Retina (tissue), 1 donor: ENCODE results near the gene SENP7.
"Not testable (repeated sequence)": the region's sequence is repeated elsewhere in the genome, so short reads cannot be mapped to it uniquely, and the experiment has no call there.

Experiments
- DNase-seq: peaks from one replicate; pipeline ENCODE4 v3.0.0-alpha.2; 2016

The SENP7 gene

GRCh38 chr3:101527441-101527840, 14.4 kb upstream of the SENP7 start:
- DNase-seq: no peak

- DNase-seq: no peak
Measured at GRCh38 chr3:101521211-101521701, 8.2 kb upstream of the SENP7 start.

GRCh38 chr3:101519685-101520365, 6.8 kb upstream of the SENP7 start:
- DNase-seq: no peak

GRCh38 chr3:101518421-101518871, 5.4 kb upstream of the SENP7 start:
- DNase-seq: no peak

- no peak for DNase-seq
Measured at GRCh38 chr3:101513419-101513986, 491 bp upstream of the SENP7 start.

GRCh38 chr3:101512396-101512645, 691 bp downstream of the SENP7 start:
- no peak for DNase-seq

- no peak for DNase-seq
Measured at GRCh38 chr3:101509811-101510210, 3.2 kb downstream of the SENP7 start.

- DNase-seq: no peak
Measured at GRCh38 chr3:101509281-101509680, 3.7 kb downstream of the SENP7 start.

GRCh38 chr3:101501783-101502182, 11.2 kb downstream of the SENP7 start:
- DNase-seq: no peak

GRCh38 chr3:101500208-101500607, 12.8 kb downstream of the SENP7 start:
- no peak for DNase-seq

GRCh38 chr3:101497803-101498202, 15.2 kb downstream of the SENP7 start:
- no peak for DNase-seq

- DNase-seq: no peak
Measured at GRCh38 chr3:101495552-101495951, 17.5 kb downstream of the SENP7 start.

GRCh38 chr3:101484805-101485620, 28.0 kb downstream of the SENP7 start:
- no peak for DNase-seq

- no peak for DNase-seq
Measured at GRCh38 chr3:101478980-101479379, 34.0 kb downstream of the SENP7 start.

- not testable (repeated sequence) for DNase-seq
Measured at GRCh38 chr3:101474841-101475552, 38.0 kb downstream of the SENP7 start.

- DNase-seq: not testable (repeated sequence)
Measured at GRCh38 chr3:101468676-101469075, 44.3 kb downstream of the SENP7 start.

- DNase-seq: not testable (repeated sequence)
Measured at GRCh38 chr3:101467310-101467663, 45.7 kb downstream of the SENP7 start.

GRCh38 chr3:101466465-101467309, 46.3 kb downstream of the SENP7 start:
- no peak for DNase-seq

GRCh38 chr3:101464235-101464634, 48.8 kb downstream of the SENP7 start:
- DNase-seq: no peak

- DNase-seq: no peak
Measured at GRCh38 chr3:101461451-101461850, 51.6 kb downstream of the SENP7 start.

GRCh38 chr3:101458387-101458786, 54.6 kb downstream of the SENP7 start:
- DNase-seq: no peak

GRCh38 chr3:101454629-101455028, 58.4 kb downstream of the SENP7 start:
- DNase-seq: no peak
